Mesenchymal stem cell (in vitro differentiated cells and primary cell): ENCODE measurements around the gene CYP4A11. TPM values are rescaled to one million over a fixed set of nuclear protein-coding genes. Genes with fewer than 3 reads are reported as not detected.
"Not testable (repeated sequence)": the region's sequence is repeated elsewhere in the genome, so short reads cannot be mapped to it uniquely, and the experiment has no call there.

ENCODE experiments used
- DNase-seq: peaks from one replicate; pipeline ENCODE4 v3.0.0-alpha.2; 2013
- H2AFZ ChIP-seq: one replicate; pipeline ENCODE4 v1.6.1; 2013; ENCODE audit warnings: low read depth, mild to moderate bottlenecking, control low read depth, inconsistent platforms, low read length, moderate library complexity
- H2AK5ac ChIP-seq: 2 replicates; pipeline ENCODE4 v1.6.1; 2013; ENCODE audit warnings: low read length, moderate library complexity, mild to moderate bottlenecking, inconsistent platforms; ENCODE audit not compliant: severe bottlenecking
- H2BK120ac ChIP-seq: one replicate; pipeline ENCODE4 v1.6.1; 2013; ENCODE audit warnings: low read depth, mild to moderate bottlenecking, inconsistent platforms, low read length, moderate library complexity
- H2BK12ac ChIP-seq, 2 experiments: one replicate each; pipeline ENCODE4 v1.6.1; 2013; ENCODE audit warnings: inconsistent platforms in 2 of 2, low read length in 2 of 2, mild to moderate bottlenecking in 2 of 2, moderate library complexity in 2 of 2, control low read depth in 1 of 2
- H2BK15ac ChIP-seq: one replicate; pipeline ENCODE4 v1.6.1; 2013; ENCODE audit warnings: mild to moderate bottlenecking, low read depth, inconsistent platforms; ENCODE audit not compliant: poor library complexity, severe bottlenecking
- H2BK5ac ChIP-seq: 2 replicates; pipeline ENCODE4 v1.6.1; 2013; ENCODE audit warnings: low read depth, mild to moderate bottlenecking, low read length, control low read depth, inconsistent platforms; ENCODE audit not compliant: poor library complexity, severe bottlenecking
- H3K14ac ChIP-seq, 2 experiments: one replicate each; pipeline ENCODE4 v1.6.1; 2013; ENCODE audit warnings: inconsistent platforms in 2 of 2, low read length in 2 of 2, control low read depth in 1 of 2, mild to moderate bottlenecking in 1 of 2, moderate library complexity in 1 of 2
- H3K18ac ChIP-seq, 2 experiments: one replicate each; pipeline ENCODE4 v1.6.1; 2013; ENCODE audit warnings: inconsistent platforms in 2 of 2, low read length in 2 of 2, control low read depth in 1 of 2, low read depth in 1 of 2, mild to moderate bottlenecking in 1 of 2
- H3K23ac ChIP-seq, 2 experiments: one replicate each; pipeline ENCODE4 v1.6.1; 2013; ENCODE audit warnings: inconsistent platforms in 2 of 2, low read length in 2 of 2, mild to moderate bottlenecking in 2 of 2, moderate library complexity in 2 of 2, control low read depth in 1 of 2
- H3K27ac ChIP-seq: 2 replicates; pipeline ENCODE4 v1.5.1; 2013; ENCODE audit warnings: mild to moderate bottlenecking, moderate library complexity, low read length, control low read depth, inconsistent platforms; ENCODE audit not compliant: poor library complexity, severe bottlenecking
- H3K27me3 ChIP-seq, 2 experiments: 2 replicates each; pipeline versions ENCODE4 v1.6.1 to v1.7.0; 2013; ENCODE audit warnings: low read length in 2 of 2, mild to moderate bottlenecking in 2 of 2, moderate library complexity in 2 of 2, control low read depth in 1 of 2, inconsistent platforms in 1 of 2; ENCODE audit not compliant: control insufficient read depth in 1 of 2, insufficient read depth in 1 of 2
- H3K36me3 ChIP-seq, 2 experiments: 2 replicates each; pipeline versions ENCODE4 v1.6.1 to v1.7.0; 2013; ENCODE audit warnings: low read length in 2 of 2, control low read depth in 1 of 2, inconsistent platforms in 1 of 2, low read depth in 1 of 2, mild to moderate bottlenecking in 1 of 2; ENCODE audit not compliant: insufficient read depth in 2 of 2, control insufficient read depth in 1 of 2
- H3K4ac ChIP-seq, 2 experiments: one replicate each; pipeline ENCODE4 v1.6.1; 2013; ENCODE audit warnings: inconsistent platforms in 2 of 2, low read length in 2 of 2, mild to moderate bottlenecking in 2 of 2, moderate library complexity in 2 of 2, control low read depth in 1 of 2, low read depth in 1 of 2
- H3K4me1 ChIP-seq: 2 replicates; pipeline ENCODE4 v1.6.1; 2013; ENCODE audit warnings: low read depth, low read length, control low read depth; ENCODE audit not compliant: control insufficient read depth, insufficient read depth
- H3K4me2 ChIP-seq: 2 replicates; pipeline ENCODE4 v1.6.1; 2013; ENCODE audit warnings: low read length, mild to moderate bottlenecking, inconsistent platforms; ENCODE audit not compliant: poor library complexity, severe bottlenecking
- H3K4me3 ChIP-seq, 2 experiments: 2 replicates each; pipeline versions ENCODE4 v1.5.1 to v1.7.0; 2013; ENCODE audit warnings: low read length in 2 of 2, mild to moderate bottlenecking in 2 of 2, control low read depth in 1 of 2, low read depth in 1 of 2; ENCODE audit not compliant: insufficient read depth in 1 of 2
- H3K79me1 ChIP-seq: replicated peaks from 2 replicates; pipeline ENCODE4 v1.6.1; 2013; ENCODE audit warnings: mild to moderate bottlenecking, control low read depth, low read length, inconsistent platforms; ENCODE audit not compliant: poor library complexity, severe bottlenecking
- H3K9ac ChIP-seq: 2 replicates; pipeline ENCODE4 v1.7.0; 2013; ENCODE audit warnings: mild to moderate bottlenecking, low read length, moderate library complexity
- H3K9me3 ChIP-seq: 2 replicates; pipeline ENCODE4 v1.7.0; 2013; ENCODE audit warnings: mild to moderate bottlenecking, low read length; ENCODE audit not compliant: control insufficient read depth
- H4K8ac ChIP-seq: one replicate; pipeline ENCODE4 v1.6.1; 2013; ENCODE audit warnings: inconsistent platforms, mild to moderate bottlenecking, low read length, moderate library complexity
- H4K91ac ChIP-seq: one replicate; pipeline ENCODE4 v1.6.1; 2013; ENCODE audit warnings: mild to moderate bottlenecking, low read length, inconsistent platforms
- WGBS: methylation state at CpG from one replicate; pipeline ENCODE4 v1.1.7; 2013; ENCODE audit warnings: mixed read lengths; 5-methylcytosine and 5-hydroxymethylcytosine counted together
- small RNA-seq: library from polyadenylated mRNA; stranded (forward); fragments of <200 nt; extraction: miRNeasy Mini kit (QIAGEN cat#:217004); gene quantifications from one replicate; pipeline ENCODE3, GENCODE V24; 2013; ENCODE audit warnings: low read depth

The CYP4A11 gene

GRCh38 chr1:46900401-46900800 is 40.9 kb downstream of the CYP4A11 start:
- Histone ChIP-seq H3K9me3 (no peaks in the 10 kb centered on the region), H3K18ac (no peak overlapping the region), H3K9ac (no peak overlapping the region), H3K27ac (no peak overlapping the region), H4K91ac (no peak overlapping the region), H2AK5ac (no peak overlapping the region), H2BK12ac (no peak overlapping the region), H2AFZ (no peak overlapping the region), H2BK5ac (no peak overlapping the region), H3K4ac (no peak overlapping the region), H3K14ac (no peak overlapping the region), H2BK15ac (no peak overlapping the region), H3K36me3 (no peaks in the 10 kb centered on the region), H4K8ac (no peak overlapping the region), H3K23ac (no peak overlapping the region), H3K4me2 (no peak overlapping the region), H3K79me1 (no peaks in the 10 kb centered on the region), H3K27me3 (no peaks in the 10 kb centered on the region), H3K4me3 (no peak overlapping the region), H3K4me1 (no peaks in the 10 kb centered on the region), H2BK120ac (no peak overlapping the region)
- WGBS, result no CpG with 5 or more reads among the region's 1 CpG
- DNase-seq, result no peak

GRCh38 chr1:46881656-46882055 is 59.6 kb downstream of the CYP4A11 start:
- H3K9me3 ChIP-seq, H2BK120ac ChIP-seq, H4K91ac ChIP-seq, H3K36me3 ChIP-seq, H2BK12ac ChIP-seq, H2AFZ ChIP-seq, H3K4me1 ChIP-seq, H3K14ac ChIP-seq, H3K79me1 ChIP-seq, H4K8ac ChIP-seq, H3K4me3 ChIP-seq, DNase-seq, H3K9ac ChIP-seq, H2BK15ac ChIP-seq, H3K4me2 ChIP-seq, H3K18ac ChIP-seq, H3K27me3 ChIP-seq, H2BK5ac ChIP-seq, H3K27ac ChIP-seq, H3K4ac ChIP-seq, H3K23ac ChIP-seq, H2AK5ac ChIP-seq: not testable (repeated sequence)
- WGBS, result 88% methylated on average over 1 of the region's 3 CpGs

Small RNAs within 50 kb of the gene (small RNA-seq; reads per million reads assigned to genes)
- not detected for gene CYP4A26P
